GM12878 (cell line): Measurements from ENCODE around the gene LSAMP. TPM values are rescaled to one million over a fixed set of nuclear protein-coding genes. Genes with fewer than 3 reads are reported as not detected.

ENCODE experiments used
- ATAC-seq: fragments of 200-7000 bp; cut with Tn5 transposase; 3 replicates; pipeline ENCODE4 v1.9.1; 2020; ENCODE audit warnings: mild to moderate bottlenecking, moderate library complexity
- BruUV-seq: library from RNA; stranded (reverse); fragments of 400-500 nt; replicated peaks from 2 replicates; lab custom pipeline; 2021; lab: Mats Ljungman, UMichigan
- CTCF ChIA-PET: fragments of 300-600 bp; sonication (Branson Sonifier 250); formaldehyde crosslinking; extraction: SDS; loops from one replicate; lab custom pipeline; 2021; ENCODE audit warnings: inconsistent platforms; lab: Yijun Ruan, JAX
- POLR2A ChIA-PET: fragments of 350-600 bp; formaldehyde crosslinking; extraction: SDS; loops from one replicate; lab custom pipeline; 2021; ENCODE audit warnings: inconsistent platforms; lab: Charles Lee
- RAD21 ChIA-PET: fragments of 300-600 bp; sonication (Branson Sonifier 250); formaldehyde crosslinking; loops from one replicate; lab custom pipeline; 2023; ENCODE audit warnings: antibody characterized with exemption; ENCODE audit not compliant: unreplicated experiment; lab: Charles Lee
- SMC1A ChIA-PET: fragments of 300-600 bp; sonication (Branson Sonifier 250); formaldehyde crosslinking; loops from one replicate; lab custom pipeline; 2023; ENCODE audit not compliant: unreplicated experiment, uncharacterized antibody; lab: Charles Lee
- DNase-seq: peaks from one replicate; pipeline ENCODE4 v3.0.0-alpha.2; 2011; ENCODE audit warnings: low read depth, low spot score
- FAIRE-seq: peaks from 3 replicates; lab custom pipeline; 2011; peaks lifted over from hg19 to GRCh38; lab: Jason Lieb, UNC
- H2AFZ ChIP-seq: 2 replicates; pipeline ENCODE4 v1.6.0; 2011; ENCODE audit warnings: low read depth, low read length, control low read depth; ENCODE audit not compliant: control insufficient read depth
- H3K27ac ChIP-seq: 2 replicates; pipeline ENCODE4 v1.5.1; 2011; ENCODE audit warnings: control low read depth; ENCODE audit not compliant: control insufficient read depth, insufficient read depth
- H3K27me3 ChIP-seq, 2 experiments: replicated peaks in 1 of 2; 2 replicates each; pipeline versions ENCODE4 v1.6.0 to v1.6.1; 2011; ENCODE audit warnings: low read length in 1 of 2; ENCODE audit not compliant: control insufficient read depth in 2 of 2, insufficient read depth in 2 of 2
- H3K36me3 ChIP-seq, 2 experiments: 2 replicates each; pipeline ENCODE4 v1.5.1; 2011; ENCODE audit warnings: low read length in 1 of 2; ENCODE audit not compliant: control insufficient read depth in 2 of 2, insufficient read depth in 2 of 2
- H3K4me1 ChIP-seq: 2 replicates; pipeline ENCODE4 v1.6.1; 2011; ENCODE audit warnings: mild to moderate bottlenecking, low read length, moderate library complexity, mixed read lengths; ENCODE audit not compliant: control insufficient read depth, insufficient read depth
- H3K4me2 ChIP-seq: 2 replicates; pipeline ENCODE4 v1.6.0; 2011; ENCODE audit warnings: control low read depth; ENCODE audit not compliant: control insufficient read depth, insufficient read depth
- H3K4me3 ChIP-seq: fragments of 200-600 bp; sonication (generic); 2 replicates; pipeline ENCODE4 v1.5.1; 2016
- H3K79me2 ChIP-seq: 2 replicates; pipeline ENCODE4 v1.6.0; 2011; ENCODE audit warnings: low read length; ENCODE audit not compliant: control insufficient read depth, insufficient read depth
- H3K9ac ChIP-seq: 2 replicates; pipeline ENCODE4 v1.8.0; 2011; ENCODE audit warnings: low read length, control low read depth, mixed read lengths; ENCODE audit not compliant: control insufficient read depth, insufficient read depth
- H3K9me3 ChIP-seq: replicated peaks from 3 replicates; pipeline ENCODE4 v1.5.1; 2011; ENCODE audit warnings: mild to moderate bottlenecking, low read length; ENCODE audit not compliant: control insufficient read depth, insufficient read depth
- H4K20me1 ChIP-seq: 2 replicates; pipeline ENCODE4 v1.6.0; 2011; ENCODE audit not compliant: control insufficient read depth, insufficient read depth
- CBFB ChIP-seq: IDR thresholded peaks from 2 replicates; pipeline ENCODE4 v1.6.1; 2016; ENCODE audit warnings: antibody characterized with exemption, low read depth
- ETV6 ChIP-seq, 2 experiments: fragments of 450-650 bp in 1 of 2; IDR thresholded peaks in 1 of 2; conservative IDR thresholded peaks in 1 of 2; 2 replicates each; pipeline ENCODE4 v1.6.1; 2014; ENCODE audit warnings: antibody characterized with exemption in 1 of 2, borderline replicate concordance in 1 of 2, low read depth in 1 of 2, mild to moderate bottlenecking in 1 of 2, moderate library complexity in 1 of 2
- HSF1 ChIP-seq: fragments of 150-350 bp; IDR thresholded peaks from 2 replicates; pipeline ENCODE4 v1.6.1; 2014; ENCODE audit warnings: mild to moderate bottlenecking, low read depth, low read length
- KLF5 ChIP-seq: fragments of 450-650 bp; IDR thresholded peaks from 2 replicates; pipeline ENCODE4 v1.6.1; 2014; ENCODE audit warnings: mild to moderate bottlenecking; ENCODE audit not compliant: partially characterized antibody
- MEF2A ChIP-seq: IDR thresholded peaks from 2 replicates; pipeline ENCODE4 v1.6.1; 2011; ENCODE audit warnings: low read depth, mild to moderate bottlenecking, low read length, moderate library complexity; ENCODE audit not compliant: insufficient read depth
- MLLT1 ChIP-seq: fragments of 450-650 bp; IDR thresholded peaks from 2 replicates; pipeline ENCODE4 v1.6.1; 2016; ENCODE audit warnings: mild to moderate bottlenecking
- NFYB ChIP-seq: IDR thresholded peaks from 2 replicates; pipeline ENCODE4 v1.6.1; 2011; ENCODE audit warnings: low read depth, mild to moderate bottlenecking, low read length, improper control_type of control experiment, moderate library complexity; ENCODE audit not compliant: insufficient read depth
- NKRF ChIP-seq: fragments of 450-650 bp; conservative IDR thresholded peaks from 2 replicates; pipeline ENCODE4 v1.6.1; 2017; ENCODE audit warnings: mild to moderate bottlenecking, moderate library complexity
- RAD51 ChIP-seq: fragments of 450-650 bp; IDR thresholded peaks from 2 replicates; pipeline ENCODE4 v1.6.1; 2016; ENCODE audit warnings: moderate library complexity, mild to moderate bottlenecking, inconsistent platforms
- SKIL ChIP-seq: fragments of 450-650 bp; IDR thresholded peaks from 2 replicates; pipeline ENCODE4 v1.6.1; 2017; ENCODE audit warnings: mild to moderate bottlenecking, low read depth, inconsistent platforms; ENCODE audit not compliant: poor library complexity, severe bottlenecking
- SP1 ChIP-seq: IDR thresholded peaks from one replicate; pipeline ENCODE4 v1.6.1; 2011; ENCODE audit warnings: low read depth, low read length
- TCF7 ChIP-seq: IDR thresholded peaks from 2 replicates; pipeline ENCODE4 v1.6.1; 2014; ENCODE audit warnings: antibody characterized with exemption, borderline replicate concordance
- ZNF384 ChIP-seq: IDR thresholded peaks from 2 replicates; pipeline ENCODE4 v1.6.1; 2012; ENCODE audit warnings: low read depth, mild to moderate bottlenecking, low read length, improper control_type of control experiment, borderline replicate concordance
- ZSCAN29 ChIP-seq: fragments of 450-650 bp; IDR thresholded peaks from 2 replicates; pipeline ENCODE4 v1.6.1; 2017; ENCODE audit warnings: mild to moderate bottlenecking, moderate library complexity
- WGBS: methylation state at CpG from one replicate; pipeline ENCODE4 v1.1.6; 2016; ENCODE audit warnings: low lambda C conversion rate; ENCODE audit not compliant: insufficient replicate concordance, insufficient coverage; ENCODE audit errors: missing lambda C conversion rate; 5-methylcytosine and 5-hydroxymethylcytosine counted together
- in situ Hi-C: fragments of 300-500 bp; cut with MboI; formaldehyde crosslinking; loops from 9 replicates; pipeline ENCODE4 v1.14.3; 2018; ENCODE audit warnings: mixed read lengths
- intact Hi-C: fragments of 100-400 bp; cut with micrococcal nuclease; formaldehyde crosslinking; loops from one replicate; pipeline ENCODE4 v1.14.2; 2022; ENCODE audit not compliant: unreplicated experiment
- polyA plus RNA-seq, 11 experiments: library from polyadenylated mRNA; depleted of rRNA in 4 of 11; unstranded in 6 of 11; stranded (reverse) in 5 of 11; fragments of >200 nt; fragmentation: Nextera tagmentation in 4 of 11; fragmentation: Illumina TruSeq in 1 of 11; extraction: Ambion mirVana in 4 of 11; extraction: Trizol in 1 of 11; gene quantifications; 1 replicate in 1 of 11; 2 replicates in 10 of 11; pipeline versions ENCODE4 v1.2.1 to v1.2.3, GENCODE V29; 2011 to 2016; ENCODE audit warnings: inconsistent platforms in 2 of 11, missing spikeins in 2 of 11, low read depth in 1 of 11
- total RNA-seq, 4 experiments: library from RNA; depleted of rRNA in 3 of 4; stranded (reverse); fragments of >200 nt in 3 of 4; fragmentation: Illumina TruSeq in 1 of 4; extraction: Trizol in 1 of 4; gene quantifications; 2 replicates each; pipeline versions ENCODE4 v1.2.1 to v1.2.3, GENCODE V29; 2013 to 2021

Gene LSAMP
- total and polyA plus RNA-seq, 10 of the 15 experiments (the other 5 are each of a cell fraction or from before 2014, with no cell fraction given): 2.0 to 12.7 (median 6.5) TPM

- ChIA-PET SMC1A (interaction anchor here (0.9 to 1.3 kb wide), 6 partner anchors 9 to 192 kb away, joined by 3 to 5 read pairs (median 3); no protein-coding TSS in a partner anchor), POLR2A (interaction anchor here (0.5 to 1.2 kb wide), 2 partner anchors 133 to 175 kb away, joined by 3 read pairs; no protein-coding TSS in a partner anchor), RAD21 (no interaction called here), CTCF (interaction anchor here (0.8 to 1.2 kb wide), 2 partner anchors 9 to 18 kb away, joined by 3 read pairs; no protein-coding TSS in a partner anchor)
- no peak for ATAC-seq
- intact Hi-C loops (no loop called here), in situ Hi-C loops (no loop called here)
- Histone ChIP-seq H3K9ac (no peak overlapping the region), H3K27me3 (no peaks in the 10 kb centered on the region), H2AFZ (no peak overlapping the region), H3K4me3 (no peak overlapping the region), H3K4me2 (no peak overlapping the region), H3K4me1 (no peaks in the 10 kb centered on the region), H3K36me3 (no peaks in the 10 kb centered on the region), H3K9me3 (no peaks in the 10 kb centered on the region), H3K27ac (no peak overlapping the region), H4K20me1 (no peaks in the 10 kb centered on the region), H3K79me2 (no peaks in the 10 kb centered on the region)
- no peak for FAIRE-seq
- no peak for DNase-seq
- 0% methylated on average over 2 of the region's 2 CpGs for WGBS
- TF ChIP-seq ZNF384: no peak
- TF ChIP-seq KLF5: no peak
- no peak for TF ChIP-seq SP1
- TF ChIP-seq TCF7: no peak
- TF ChIP-seq NKRF: no peak
- TF ChIP-seq SKIL: no peak
- TF ChIP-seq MEF2A: no peak
- no peak for TF ChIP-seq NFYB
- TF ChIP-seq CBFB: no peak
- no peak for TF ChIP-seq ETV6 (conservative IDR thresholded peaks at IDR 0.05 in 1 of 2, IDR thresholded peaks at IDR 0.05 in 1 of 2; ENCODE audit: borderline replicate concordance in 1 of 2, low read depth in 1 of 2)
- TF ChIP-seq RAD51: no peak
- TF ChIP-seq HSF1: no peak
- TF ChIP-seq MLLT1: no peak
- no peak for TF ChIP-seq ZSCAN29
- no TSS peak for BruUV-seq
Measured at GRCh38 chr3:116260491-116260890, 184.8 kb downstream of the LSAMP start.
